HFF-Myc (cell line): ENCODE results near the gene CLIP3.
"Not testable (repeated sequence)": the region's sequence is repeated elsewhere in the genome, so short reads cannot be mapped to it uniquely, and the experiment has no call there.

Experiments used
- DNase-seq: peaks from one replicate; pipeline ENCODE4 v3.0.0-alpha.2; 2011; ENCODE audit warnings: low read depth; ENCODE audit errors: extremely low read depth
- H3K4me3 ChIP-seq: replicated peaks from 2 replicates; pipeline ENCODE4 v1.5.1; 2011; ENCODE audit warnings: low read depth, mild to moderate bottlenecking, control low read depth, low read length
- CTCF ChIP-seq: IDR thresholded peaks from 2 replicates; pipeline ENCODE4 v1.5.1; 2012; ENCODE audit warnings: mild to moderate bottlenecking, low read depth, low read length, control low read depth; ENCODE audit errors: missing control alignments

The CLIP3 gene

GRCh38 chr19:35986664-35987570 is 45.8 kb downstream of the CLIP3 start:
- H3K4me3 ChIP-seq = peak overlapping the region; percentile 24
- DNase-seq = no peak

GRCh38 chr19:35986111-35986510 is 46.6 kb downstream of the CLIP3 start:
- H3K4me3 ChIP-seq = no peak overlapping the region
- DNase-seq = no peak
- TF ChIP-seq CTCF = no peak

More at GRCh38 chr19:35986664-35987570, 45.8 kb downstream of the CLIP3 start:
- no peak for TF ChIP-seq CTCF

- no peak overlapping the region for H3K4me3 ChIP-seq
- TF ChIP-seq CTCF = no peak
- DNase-seq = no peak
These were observed 49.5 kb downstream of the CLIP3 start for GRCh38 chr19:35983177-35983576.

GRCh38 chr19:35980997-35981396 is 51.7 kb downstream of the CLIP3 start:
- not testable (repeated sequence) for H3K4me3 ChIP-seq, DNase-seq

GRCh38 chr19:35978832-35979365 is 53.8 kb downstream of the CLIP3 start:
- no peak for DNase-seq
- no peak overlapping the region for H3K4me3 ChIP-seq
- no peak for TF ChIP-seq CTCF

- TF ChIP-seq CTCF = no peak
- no peak for DNase-seq
- H3K4me3 ChIP-seq = no peak overlapping the region
These were observed 54.4 kb downstream of the CLIP3 start for GRCh38 chr19:35978271-35978670.

GRCh38 chr19:35977446-35978222 is 55.0 kb downstream of the CLIP3 start:
- no peak overlapping the region for H3K4me3 ChIP-seq
- DNase-seq = no peak
- no peak for TF ChIP-seq CTCF
